T-helper 2 cell (primary cell): ENCODE results near the gene FTSJ1.

ENCODE experiments used
- DNase-seq, 5 experiments: peaks; one replicate each; pipeline versions ENCODE4 v3.0.0 to v3.0.0-alpha.2; 2012 to 2022

Gene FTSJ1

DNA sequence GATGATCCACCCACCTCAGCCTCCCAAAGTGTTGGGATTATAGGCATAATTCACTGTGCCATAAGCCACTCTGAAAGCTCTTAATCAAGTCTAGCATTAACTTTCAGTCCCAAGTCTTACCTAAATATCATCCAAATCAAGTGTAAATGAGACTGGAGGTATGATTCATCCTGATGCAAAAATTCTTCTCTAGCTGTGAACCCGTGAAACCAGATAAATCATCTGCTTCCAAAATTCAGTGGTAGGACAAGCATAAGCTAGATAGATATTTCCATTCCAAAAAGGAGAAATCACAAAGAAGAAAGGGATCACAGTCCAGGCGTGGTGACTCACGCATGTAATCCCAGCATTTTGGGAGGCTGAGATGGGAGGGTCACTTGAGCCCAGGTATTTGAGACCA is 54.7 kb downstream of the FTSJ1 start:
- DNase-seq = no peak

DNA sequence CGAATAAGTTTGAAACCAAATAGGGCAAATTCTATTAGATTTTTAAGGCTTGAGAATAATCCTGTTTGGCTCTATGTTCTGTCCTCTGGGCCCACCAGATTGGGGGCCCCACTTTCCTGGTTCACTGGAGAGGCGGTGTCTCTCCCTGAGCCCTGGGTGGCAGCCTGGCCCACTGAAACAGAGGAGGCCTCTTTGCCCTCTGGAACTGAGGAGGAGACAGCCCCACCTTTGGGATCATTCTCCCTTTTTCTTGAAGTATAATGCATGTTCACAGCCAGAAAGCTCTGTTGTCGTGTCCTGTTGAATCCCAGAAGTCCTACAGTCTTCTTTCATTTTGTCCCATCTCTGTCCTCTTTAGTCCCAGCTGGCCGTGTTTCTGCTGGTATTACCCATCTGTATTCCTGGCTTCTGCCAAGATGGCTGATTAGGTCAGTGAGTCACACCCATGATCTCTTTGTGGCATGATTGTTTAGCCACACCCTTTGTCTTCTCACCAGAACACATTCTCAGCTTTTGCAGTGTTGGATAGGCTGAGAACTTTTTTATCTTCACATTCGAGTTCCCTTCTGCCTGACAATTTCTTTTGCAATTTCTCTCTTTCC is 55.5 kb downstream of the FTSJ1 start:
- peak in 1 of 5 experiments; percentile 57 for DNase-seq

DNA sequence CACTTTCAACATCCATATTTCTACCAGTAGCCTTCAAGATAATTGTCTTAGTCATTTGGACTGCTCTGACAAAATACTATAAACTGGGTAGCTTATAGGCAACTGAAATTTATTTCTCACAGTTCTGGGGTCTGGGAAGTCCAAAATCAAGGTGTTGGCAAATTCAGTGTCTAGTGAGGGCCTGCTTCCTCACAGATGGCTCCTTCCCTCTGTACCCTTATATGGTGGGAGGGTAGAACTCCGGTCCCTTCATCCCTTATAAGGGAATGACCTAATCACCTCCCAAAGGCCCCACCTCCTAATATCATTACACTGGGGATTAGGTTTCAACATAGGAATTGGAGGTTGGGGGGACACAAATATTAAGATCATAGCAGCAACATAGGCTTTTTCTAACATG is 56.2 kb downstream of the FTSJ1 start:
- no peak for DNase-seq

DNA sequence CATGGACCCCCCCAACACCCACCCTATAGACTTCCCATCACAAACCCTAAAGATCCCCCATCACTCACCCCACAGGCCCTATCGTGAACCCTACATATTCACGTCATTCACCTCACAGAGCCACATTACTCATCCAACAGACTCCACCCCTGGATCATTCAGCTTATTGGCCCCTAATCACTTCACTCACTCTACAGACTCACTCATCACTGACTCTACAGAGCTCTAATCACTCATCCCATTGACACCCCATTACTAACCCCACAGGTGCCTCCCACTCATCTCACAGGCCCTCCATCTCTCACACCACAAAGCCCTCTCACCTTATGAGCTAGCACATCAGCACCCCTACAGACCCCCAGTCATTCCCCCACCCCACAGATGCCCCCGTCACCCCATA is 57.2 kb downstream of the FTSJ1 start:
- no peak for DNase-seq
